OCI-LY3 (cell line): ENCODE measurements around the gene CYP11A1.

ENCODE experiments used
- H2AFZ ChIP-seq: fragments of 200-600, 300-600 bp; shearing (Covaris generic); 2 replicates; pipeline ENCODE4 v1.6.0; 2014; ENCODE audit warnings: antibody characterized with exemption, low read depth, low read length
- H3K27ac ChIP-seq: fragments of 200-600, 300-600 bp; sonication (generic); 2 replicates; pipeline ENCODE4 v1.5.1; 2014; ENCODE audit warnings: mild to moderate bottlenecking, low read length, moderate library complexity, mixed read lengths
- H3K27me3 ChIP-seq: fragments of 200-600, 300-600 bp; sonication (generic); 2 replicates; pipeline ENCODE4 v1.6.1; 2014; ENCODE audit warnings: low read depth, low read length, mixed read lengths
- H3K36me3 ChIP-seq: fragments of 200-600, 300-600 bp; sonication (generic); replicated peaks from 2 replicates; pipeline ENCODE3; 2014; ENCODE audit warnings: low read depth, low read length, mixed read lengths
- H3K4me1 ChIP-seq: fragments of 300-600, 200-600 bp; sonication (generic); 2 replicates; pipeline ENCODE4 v1.6.1; 2014; ENCODE audit warnings: low read length, mixed read lengths
- H3K4me2 ChIP-seq: fragments of 200-600, 300-600 bp; sonication (generic); 2 replicates; pipeline ENCODE4 v1.6.1; 2014; ENCODE audit warnings: low read length, mixed read lengths
- H3K4me3 ChIP-seq: fragments of 300-600, 200-600 bp; sonication (generic); 2 replicates; pipeline ENCODE4 v1.5.1; 2014; ENCODE audit warnings: antibody characterized with exemption, mild to moderate bottlenecking, low read length, moderate library complexity
- H3K79me2 ChIP-seq: fragments of 300-600, 200-600 bp; shearing (Covaris generic); 2 replicates; pipeline ENCODE4 v1.6.1; 2014; ENCODE audit warnings: mild to moderate bottlenecking, low read length, mixed read lengths
- H3K9ac ChIP-seq: fragments of 300-600, 200-600 bp; shearing (Covaris generic); 2 replicates; pipeline ENCODE4 v1.6.0; 2014; ENCODE audit warnings: mild to moderate bottlenecking, low read length, moderate library complexity
- H3K9me3 ChIP-seq: fragments of 200-600, 300-600 bp; shearing (Covaris generic); 2 replicates; pipeline ENCODE4 v1.6.1; 2014; ENCODE audit warnings: low read length, mixed read lengths; ENCODE audit not compliant: insufficient read depth
- H4K20me1 ChIP-seq: fragments of 200-600, 300-600 bp; sonication (generic); 2 replicates; pipeline ENCODE4 v1.6.1; 2016; ENCODE audit warnings: low read length, mixed read lengths; ENCODE audit not compliant: insufficient read depth
- EZH2phosphoT487 ChIP-seq: fragments of 200-600 bp; shearing (Covaris generic); IDR thresholded peaks from 2 replicates; pipeline ENCODE4 v1.6.1; 2018; ENCODE audit warnings: antibody characterized with exemption, mixed run types, low read depth
- TF ChIP-seq, protein P1 (sequence below): fragments of 200-600, 300-600 bp; sonication (generic); IDR thresholded peaks from 2 replicates; pipeline ENCODE4 v1.5.1; 2014; ENCODE audit warnings: antibody characterized with exemption, low read length, low read depth

CYP11A1 gene

DNA sequence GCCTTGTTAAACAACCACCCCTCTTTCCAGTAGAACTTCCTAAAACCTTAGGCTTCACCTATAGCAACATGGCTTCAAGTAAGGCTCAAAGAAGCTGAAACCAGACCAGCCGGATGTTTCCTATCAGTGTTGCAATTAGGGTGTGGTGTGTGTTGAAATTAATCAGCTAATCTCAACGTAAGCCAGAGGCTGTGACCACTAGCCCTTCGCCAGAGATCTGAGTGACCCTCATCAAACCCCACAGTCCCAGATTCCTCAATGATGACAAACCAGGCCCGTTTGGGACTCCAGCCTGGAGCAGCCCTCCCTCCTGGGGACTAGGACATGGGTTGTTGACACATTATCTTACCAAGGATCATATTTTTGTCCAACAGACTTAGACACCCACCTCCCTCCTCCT, 27.3 kb downstream of the CYP11A1 start:
- Histone ChIP-seq H4K20me1 (no peaks in the 10 kb centered on the region), H3K36me3 (no peaks in the 10 kb centered on the region), H3K4me2 (no peak overlapping the region), H3K9ac (no peak overlapping the region), H2AFZ (no peak overlapping the region), H3K9me3 (no peaks in the 10 kb centered on the region), H3K79me2 (no peaks in the 10 kb centered on the region), H3K4me1 (no peaks in the 10 kb centered on the region), H3K27ac (no peak overlapping the region), H3K27me3 (no peaks in the 10 kb centered on the region), H3K4me3 (no peak overlapping the region)
- TF ChIP-seq, protein P1, sequence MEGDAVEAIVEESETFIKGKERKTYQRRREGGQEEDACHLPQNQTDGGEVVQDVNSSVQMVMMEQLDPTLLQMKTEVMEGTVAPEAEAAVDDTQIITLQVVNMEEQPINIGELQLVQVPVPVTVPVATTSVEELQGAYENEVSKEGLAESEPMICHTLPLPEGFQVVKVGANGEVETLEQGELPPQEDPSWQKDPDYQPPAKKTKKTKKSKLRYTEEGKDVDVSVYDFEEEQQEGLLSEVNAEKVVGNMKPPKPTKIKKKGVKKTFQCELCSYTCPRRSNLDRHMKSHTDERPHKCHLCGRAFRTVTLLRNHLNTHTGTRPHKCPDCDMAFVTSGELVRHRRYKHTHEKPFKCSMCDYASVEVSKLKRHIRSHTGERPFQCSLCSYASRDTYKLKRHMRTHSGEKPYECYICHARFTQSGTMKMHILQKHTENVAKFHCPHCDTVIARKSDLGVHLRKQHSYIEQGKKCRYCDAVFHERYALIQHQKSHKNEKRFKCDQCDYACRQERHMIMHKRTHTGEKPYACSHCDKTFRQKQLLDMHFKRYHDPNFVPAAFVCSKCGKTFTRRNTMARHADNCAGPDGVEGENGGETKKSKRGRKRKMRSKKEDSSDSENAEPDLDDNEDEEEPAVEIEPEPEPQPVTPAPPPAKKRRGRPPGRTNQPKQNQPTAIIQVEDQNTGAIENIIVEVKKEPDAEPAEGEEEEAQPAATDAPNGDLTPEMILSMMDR = no peak
- TF ChIP-seq EZH2phosphoT487 = no peak

DNA sequence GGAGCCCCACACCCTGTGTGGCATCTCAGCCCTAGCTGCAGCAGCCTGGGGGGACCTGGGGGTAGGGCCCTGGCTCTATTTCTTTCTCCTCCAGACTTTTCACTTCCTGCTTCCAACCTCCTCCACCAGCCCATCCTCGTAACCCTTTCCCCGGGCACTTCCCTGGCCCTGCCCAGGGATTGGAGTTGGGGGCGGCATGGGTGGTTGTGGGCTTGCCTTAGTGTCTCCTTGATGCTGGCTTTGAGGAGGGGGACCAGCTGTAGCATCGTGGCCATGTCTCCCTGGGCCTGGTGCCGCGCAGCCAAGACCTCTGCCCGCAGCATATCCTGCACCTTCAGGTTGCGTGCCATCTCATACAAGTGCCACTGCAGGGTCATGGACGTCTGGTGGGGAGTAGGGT, 28.1 kb downstream of the CYP11A1 start:
- Histone ChIP-seq H3K9me3 (no peaks in the 10 kb centered on the region), H3K36me3 (no peaks in the 10 kb centered on the region), H3K4me2 (no peak overlapping the region), H3K4me1 (no peaks in the 10 kb centered on the region), H3K9ac (no peak overlapping the region), H3K27me3 (no peaks in the 10 kb centered on the region), H3K4me3 (no peak overlapping the region), H3K79me2 (no peaks in the 10 kb centered on the region), H4K20me1 (no peaks in the 10 kb centered on the region), H2AFZ (no peak overlapping the region), H3K27ac (no peak overlapping the region)
- no peak for TF ChIP-seq EZH2phosphoT487
- TF ChIP-seq, protein P1 = no peak

DNA sequence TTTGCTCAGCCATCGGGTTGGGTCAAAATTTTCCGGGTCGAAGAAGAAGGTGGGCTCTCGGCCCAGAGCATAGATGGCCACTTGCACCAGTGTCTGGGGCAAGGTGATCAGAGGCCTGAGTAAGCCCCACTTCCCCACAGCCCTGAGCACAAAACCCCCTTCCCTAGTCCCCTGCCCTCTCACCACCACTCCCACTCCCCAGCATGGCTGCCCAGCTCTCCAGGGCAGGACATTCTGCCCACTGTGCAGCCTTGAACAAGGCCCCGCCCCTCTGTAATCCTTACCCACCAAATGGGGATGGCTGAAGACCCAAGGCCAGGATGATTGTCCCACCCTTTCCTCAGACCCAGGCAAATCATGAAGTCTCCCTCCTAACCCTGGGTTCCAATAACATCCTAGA, 28.8 kb downstream of the CYP11A1 start:
- H3K9me3 ChIP-seq = no peaks in the 10 kb centered on the region
- no peak overlapping the region for H3K27ac ChIP-seq
- TF ChIP-seq, protein P1 = no peak
- TF ChIP-seq EZH2phosphoT487 = no peak
- H2AFZ ChIP-seq = no peak overlapping the region
- H3K36me3 ChIP-seq = no peaks in the 10 kb centered on the region
- H3K4me2 ChIP-seq = no peak overlapping the region
- H3K79me2 ChIP-seq = no peaks in the 10 kb centered on the region
- no peaks in the 10 kb centered on the region for H4K20me1 ChIP-seq
- H3K27me3 ChIP-seq = no peaks in the 10 kb centered on the region
- H3K9ac ChIP-seq = no peak overlapping the region
- H3K4me3 ChIP-seq = no peak overlapping the region
- H3K4me1 ChIP-seq = no peaks in the 10 kb centered on the region

DNA sequence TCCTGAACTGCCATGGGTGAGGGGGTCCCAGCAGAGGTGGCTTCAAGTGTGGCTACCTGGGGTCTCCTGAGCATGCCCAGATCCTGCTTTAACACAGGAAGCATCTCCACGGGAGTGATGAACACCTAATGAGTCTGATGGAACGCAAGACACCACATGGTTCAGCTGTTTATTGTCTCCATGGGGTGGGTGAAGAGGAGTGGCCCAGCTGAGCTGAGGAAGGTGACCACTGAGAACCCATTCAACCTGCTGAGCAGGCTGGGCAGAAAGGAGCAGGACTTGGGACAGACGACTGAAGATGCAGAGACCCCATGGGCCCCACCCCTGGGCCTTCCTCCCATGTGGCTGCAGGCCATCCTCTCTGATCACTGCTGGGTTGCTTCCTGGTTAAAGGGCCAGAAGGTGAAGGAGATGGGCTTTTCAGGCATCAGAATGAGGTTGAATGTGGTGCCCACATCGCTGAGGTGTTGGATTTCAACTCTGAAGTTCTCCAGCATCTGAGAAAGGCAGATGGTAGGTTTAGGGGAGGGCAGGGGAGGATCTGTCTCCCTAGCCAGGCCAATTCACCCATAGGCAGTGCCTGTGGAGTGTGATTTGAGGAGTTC, 29.7 kb downstream of the CYP11A1 start:
- no peak overlapping the region for H3K4me2 ChIP-seq
- no peaks in the 10 kb centered on the region for H3K9me3 ChIP-seq
- no peak overlapping the region for H3K27ac ChIP-seq
- H3K9ac ChIP-seq = no peak overlapping the region
- no peak for TF ChIP-seq EZH2phosphoT487
- TF ChIP-seq, protein P1 = no peak
- no peaks in the 10 kb centered on the region for H4K20me1 ChIP-seq
- no peaks in the 10 kb centered on the region for H3K27me3 ChIP-seq
- no peak overlapping the region for H2AFZ ChIP-seq
- no peaks in the 10 kb centered on the region for H3K4me1 ChIP-seq
- no peaks in the 10 kb centered on the region for H3K36me3 ChIP-seq
- H3K4me3 ChIP-seq = no peak overlapping the region
- no peaks in the 10 kb centered on the region for H3K79me2 ChIP-seq
